K562 (cell line): Measurements from ENCODE around the gene ATP6V1G2. TPM values are rescaled to one million over a fixed set of nuclear protein-coding genes. Genes with fewer than 3 reads are reported as not detected.
A peak's percentile ranks its signal among the peaks of the same experiment; 100 is the strongest.

ENCODE experiments used
- ATAC-seq: fragments of 200-7000 bp; cut with Tn5 transposase; 3 replicates; pipeline ENCODE4 v1.9.1; 2020; ENCODE audit warnings: moderate library complexity
- BruUV-seq: library from RNA; stranded (reverse); fragments of 400-500 nt; replicated peaks from 2 replicates; lab custom pipeline; 2021; lab: Mats Ljungman, UMichigan
- CTCF ChIA-PET: fragments of 300-600 bp; formaldehyde crosslinking; extraction: SDS; loops from one replicate; lab custom pipeline; 2021; ENCODE audit warnings: low intra/inter-chr PET ratio; lab: Yijun Ruan, JAX
- POLR2A ChIA-PET: fragments of 300-600, 350-650 bp; sonication (Branson Sonifier 250); formaldehyde crosslinking; extraction: SDS; loops from one replicate; lab custom pipeline; 2021; ENCODE audit warnings: antibody characterized with exemption, inconsistent platforms; lab: Yijun Ruan, JAX
- DNase-seq, 4 experiments: peaks; one replicate each; pipeline versions ENCODE4 v3.0.0 to v3.0.0-alpha.2; 2011 to 2018; ENCODE audit warnings: low spot score in 3 of 4, mixed read lengths in 3 of 4; ENCODE audit errors: extremely low read depth in 1 of 4
- FAIRE-seq: peaks from 2 replicates; lab custom pipeline; 2011; peaks lifted over from hg19 to GRCh38; lab: Jason Lieb, UNC
- H2AFZ ChIP-seq: 2 replicates; pipeline ENCODE4 v1.6.0; 2011; ENCODE audit warnings: low read depth, low read length, control low read depth, inconsistent platforms
- H3K27ac ChIP-seq: fragments of 200-600 bp; 3 replicates; pipeline ENCODE4 v1.8.0; 2011; ENCODE audit warnings: low read depth, mild to moderate bottlenecking, control low read depth, inconsistent platforms, low read length, moderate library complexity, mixed read lengths; ENCODE audit errors: extremely low read depth
- H3K27me3 ChIP-seq, 2 experiments: fragments of 300-600 bp in 1 of 2; 2 replicates in 1 of 2; 3 replicates in 1 of 2; pipeline versions ENCODE4 v1.6.0 to v1.8.0; 2011; ENCODE audit warnings: inconsistent platforms in 2 of 2, low read length in 2 of 2, mild to moderate bottlenecking in 1 of 2, mixed read lengths in 1 of 2, moderate library complexity in 1 of 2; ENCODE audit not compliant: control insufficient read depth in 2 of 2, insufficient read depth in 2 of 2
- H3K36me3 ChIP-seq: fragments of 300-600 bp; 3 replicates; pipeline ENCODE4 v1.8.0; 2011; ENCODE audit warnings: mild to moderate bottlenecking, low read length, inconsistent platforms; ENCODE audit not compliant: control insufficient read depth, insufficient read depth
- H3K4me1 ChIP-seq, 2 experiments: fragments of 200-600 bp in 1 of 2; replicated peaks in 1 of 2; 2 replicates in 1 of 2; 3 replicates in 1 of 2; pipeline versions ENCODE4 v1.5.1 to v1.8.0; 2011; ENCODE audit warnings: inconsistent platforms in 2 of 2, low read length in 2 of 2, mild to moderate bottlenecking in 1 of 2, mixed read lengths in 1 of 2, moderate library complexity in 1 of 2; ENCODE audit not compliant: control insufficient read depth in 2 of 2, insufficient read depth in 2 of 2
- H3K4me2 ChIP-seq: 2 replicates; pipeline ENCODE4 v1.6.1; 2011; ENCODE audit warnings: low read length, control low read depth, inconsistent platforms, mixed read lengths; ENCODE audit not compliant: insufficient read depth
- H3K4me3 ChIP-seq: fragments of 200-600 bp; sonication (generic), shearing (Covaris generic); 2 replicates; pipeline ENCODE4 v1.5.1; 2016; ENCODE audit warnings: control low read depth, inconsistent platforms
- H3K79me2 ChIP-seq: fragments of 200-600 bp; 3 replicates; pipeline ENCODE4 v1.8.0; 2011; ENCODE audit warnings: low read length, inconsistent platforms; ENCODE audit not compliant: control insufficient read depth, insufficient read depth
- H3K9ac ChIP-seq, 2 experiments: 2 replicates each; pipeline versions ENCODE4 v1.6.0 to v1.6.1; 2011; ENCODE audit warnings: low read depth in 2 of 2, low read length in 2 of 2, control low read depth in 1 of 2, inconsistent platforms in 1 of 2, mild to moderate bottlenecking in 1 of 2, mixed read lengths in 1 of 2; ENCODE audit not compliant: insufficient read depth in 1 of 2
- H3K9me1 ChIP-seq: one replicate; pipeline ENCODE4 v1.6.0; 2011; ENCODE audit warnings: inconsistent platforms, mild to moderate bottlenecking, low read length, moderate library complexity; ENCODE audit not compliant: control insufficient read depth, insufficient read depth
- H3K9me3 ChIP-seq: replicated peaks from 2 replicates; pipeline ENCODE4 v1.5.1; 2011; ENCODE audit warnings: low read depth, low read length, inconsistent platforms; ENCODE audit not compliant: control insufficient read depth, insufficient read depth
- H4K20me1 ChIP-seq: replicated peaks from 2 replicates; pipeline ENCODE4 v1.6.1; 2011; ENCODE audit warnings: low read length, inconsistent platforms, mixed read lengths; ENCODE audit not compliant: control insufficient read depth, insufficient read depth
- ARID2 ChIP-seq: fragments of 450-650 bp; IDR thresholded peaks from 2 replicates; pipeline ENCODE4 v1.6.1; 2017; ENCODE audit warnings: antibody characterized with exemption, mild to moderate bottlenecking
- CTCF ChIP-seq, 3 experiments: IDR thresholded peaks in 2 of 3; conservative IDR thresholded peaks in 1 of 3; 2 replicates each; pipeline ENCODE4 v1.5.1; 2011 to 2012; ENCODE audit warnings: low read length in 3 of 3, mild to moderate bottlenecking in 3 of 3, control low read depth in 2 of 3, improper control_type of control experiment in 1 of 3, inconsistent platforms in 1 of 3, low read depth in 1 of 3, mixed read lengths in 1 of 3, moderate library complexity in 1 of 3; ENCODE audit not compliant: insufficient read depth in 2 of 3
- MTF1 ChIP-seq: fragments of 250-450 bp; sonication (Bioruptor Pico); IDR thresholded peaks from 2 replicates; pipeline ENCODE4 v1.9.0; 2021; ENCODE audit warnings: moderate library complexity, mild to moderate bottlenecking, inconsistent platforms, borderline replicate concordance
- MXD1 ChIP-seq: fragments of 250-450 bp; sonication (Bioruptor Pico); IDR thresholded peaks from 2 replicates; pipeline ENCODE4 v1.8.0; 2021; ENCODE audit warnings: borderline replicate concordance, mild to moderate bottlenecking, moderate library complexity; ENCODE audit not compliant: poor library complexity, severe bottlenecking
- RAD21 ChIP-seq, 2 experiments: fragments of 250-450 bp in 1 of 2; fragments of 450-650 bp in 1 of 2; sonication (Bioruptor Pico) in 1 of 2; formaldehyde crosslinking in 1 of 2; IDR thresholded peaks in 1 of 2; conservative IDR thresholded peaks in 1 of 2; 2 replicates each; pipeline versions ENCODE4 v1.4.0 to v1.8.0; 2020 to 2022; ENCODE audit warnings: mild to moderate bottlenecking in 2 of 2, moderate library complexity in 1 of 2
- ZNF431 ChIP-seq: sonication (generic); formaldehyde crosslinking; IDR thresholded peaks from 2 replicates; pipeline ENCODE4 v1.8.0; 2022; ENCODE audit warnings: mild to moderate bottlenecking, missing genetic modification reagents
- WGBS: fragments of 100-300 bp; shearing (Covaris generic); methylation state at CpG from one replicate; pipeline ENCODE4 v1.1.6; 2016; ENCODE audit warnings: low coverage, mixed read lengths; ENCODE audit not compliant: insufficient coverage; ENCODE audit errors: missing lambda C conversion rate; 5-methylcytosine and 5-hydroxymethylcytosine counted together
- in situ Hi-C: fragments of 300-500 bp; cut with MboI; formaldehyde crosslinking; loops from 4 replicates; pipeline ENCODE4 v1.15.0; 2018; ENCODE audit warnings: inconsistent platforms, mixed read lengths
- intact Hi-C: fragments of 100-400 bp; cut with micrococcal nuclease; formaldehyde crosslinking; loops from 2 replicates; pipeline ENCODE4 v1.14.2; 2022
- polyA plus RNA-seq, 8 experiments: library from polyadenylated mRNA; depleted of rRNA in 4 of 8; stranded (reverse) in 5 of 8; unstranded in 3 of 8; fragments of >200 nt; fragmentation: Nextera tagmentation in 2 of 8; fragmentation: Illumina TruSeq in 1 of 8; extraction: Ambion mirVana in 2 of 8; extraction: Trizol in 1 of 8; gene quantifications; 2 replicates each; pipeline versions ENCODE4 v1.2.1 to v1.2.3, GENCODE V29; 2011 to 2014; ENCODE audit warnings: inconsistent platforms in 1 of 8, missing spikeins in 1 of 8
- total RNA-seq, 7 experiments: library from RNA; depleted of rRNA in 6 of 7; stranded (reverse); fragments of >200 nt in 6 of 7; fragmentation: Illumina TruSeq in 2 of 7; extraction: Trizol in 2 of 7; gene quantifications; 2 replicates each; pipeline versions ENCODE4 v1.2.1 to v1.2.3, GENCODE V29; 2011 to 2021; ENCODE audit warnings: low replicate concordance in 1 of 7

Gene ATP6V1G2
- total and polyA plus RNA-seq, 9 of the 15 experiments (the other 6 are each of a cell fraction or from before 2014, with no cell fraction given): 0.14 to 1.5 (median 0.33) TPM

- H3K4me3 ChIP-seq: no peak overlapping the region
- TF ChIP-seq ZNF431 (CRISPR knock-in tag) (no peak), ARID2 (0 out of 2 replicates have a peak, but pooled peaks have one; percentile 9), MXD1 (no peak), CTCF (IDR thresholded peaks at IDR 0.05 in 2 of 3, conservative IDR thresholded peaks at IDR 0.05 in 1 of 3; ENCODE audit: insufficient read depth in 2 of 3, low read depth in 1 of 3, low read length in 3 of 3) (peak in 2 of 3 experiments; percentile 23 to 39; a peak in 2 of 6 replicates), MTF1 (CRISPR knock-in tag) (no peak), RAD21 (CRISPR knock-in tag; conservative IDR thresholded peaks at IDR 0.05 in 1 of 2, IDR thresholded peaks at IDR 0.05 in 1 of 2) (peak in 1 of 2 experiments; percentile 22; a peak in 1 of 4 replicates)
- no peak overlapping the region for H3K9ac ChIP-seq
- intact Hi-C loops: no loop called here
- no peaks in the 10 kb centered on the region for H3K27me3 ChIP-seq
- H3K79me2 ChIP-seq: no peaks in the 10 kb centered on the region
- POLR2A ChIA-PET: interaction anchor here (0.6 to 2.0 kb wide), 14 partner anchors 9 to 146 kb away, joined by 3 to 10 read pairs (median 4); partner anchors contain the start of genes ATP6V1G2, DDX39B and NCR3
- ATAC-seq (peak; percentile 56), DNase-seq (no peak), FAIRE-seq (no peak)
- no peaks in the 10 kb centered on the region for H3K9me1 ChIP-seq
- no peak overlapping the region for H3K4me2 ChIP-seq
- in situ Hi-C loops: no loop called here
- WGBS: 29% methylated on average over 14 of the region's 14 CpGs
- no peaks in the 10 kb centered on the region for H3K36me3 ChIP-seq
- H3K27ac ChIP-seq: no peak overlapping the region
- no TSS peak for BruUV-seq
- no peaks in the 10 kb centered on the region for H3K9me3 ChIP-seq
- CTCF ChIA-PET: interaction anchor here (0.7 kb wide), 1 partner anchor 23 kb away, joined by 3 read pairs; no protein-coding TSS in a partner anchor
- H2AFZ ChIP-seq: no peak overlapping the region
- peaks cover 0 to 20% of the 10 kb centered on the region in 2 experiments; a peak in 2 of 5 replicates for H3K4me1 ChIP-seq
- H4K20me1 ChIP-seq: no peaks in the 10 kb centered on the region
Measured at GRCh38 chr6:31574106-31575061, 28.0 kb upstream of the ATP6V1G2 start.
